GM10266 (cell line): Measurements from ENCODE around the gene CCR7.

Source experiments
- DNase-seq: peaks from one replicate; pipeline ENCODE4 v3.0.0; 2012; ENCODE audit errors: extremely low spot score
- TF ChIP-seq, protein P1 (sequence below): IDR thresholded peaks from 2 replicates; pipeline ENCODE4 v1.5.1; 2012; ENCODE audit warnings: mild to moderate bottlenecking, low read depth; ENCODE audit not compliant: control insufficient read depth, insufficient read depth; ENCODE audit errors: missing control alignments

CCR7 gene

DNA sequence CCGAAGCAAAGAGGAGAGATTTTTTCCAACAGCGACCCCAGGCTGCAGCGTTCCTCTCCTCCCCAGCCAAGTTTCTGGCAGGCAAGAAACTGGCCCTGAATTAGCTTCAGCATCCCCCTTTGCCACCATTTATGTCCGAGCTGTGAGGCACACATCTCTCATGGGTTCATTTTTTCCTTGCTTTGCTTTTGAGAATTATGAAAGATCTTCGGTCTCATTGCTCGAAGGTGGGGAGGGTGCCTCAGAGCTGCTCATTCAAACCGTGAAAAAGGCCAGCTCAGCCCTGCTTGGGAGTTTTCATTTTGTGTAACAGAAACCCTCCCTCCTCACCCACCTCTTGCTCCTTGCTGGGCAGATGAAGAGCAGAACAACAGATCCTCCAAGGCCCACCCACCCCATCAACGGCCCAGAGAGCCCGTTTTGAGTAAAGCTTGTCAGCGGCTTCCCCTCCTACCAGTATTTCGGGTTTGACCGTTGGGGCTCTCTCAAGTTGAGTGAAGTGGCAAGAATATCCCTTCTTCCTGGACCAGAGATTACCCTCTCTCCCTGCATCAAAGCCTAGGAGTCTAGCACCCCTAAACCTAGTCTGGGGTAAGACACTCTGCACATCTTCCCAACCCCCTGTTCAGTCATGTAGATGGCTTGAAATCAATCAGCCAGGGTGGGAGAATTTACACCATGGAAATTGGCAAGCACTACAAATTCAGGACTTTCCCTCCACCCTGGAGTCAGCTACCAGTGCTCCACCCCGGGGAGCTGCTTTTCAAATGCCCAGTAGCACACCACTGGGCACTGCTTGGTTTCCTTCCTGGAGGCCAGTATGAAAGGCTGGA, 1.8 kb downstream of the CCR7 start:
- TF ChIP-seq, protein P1, sequence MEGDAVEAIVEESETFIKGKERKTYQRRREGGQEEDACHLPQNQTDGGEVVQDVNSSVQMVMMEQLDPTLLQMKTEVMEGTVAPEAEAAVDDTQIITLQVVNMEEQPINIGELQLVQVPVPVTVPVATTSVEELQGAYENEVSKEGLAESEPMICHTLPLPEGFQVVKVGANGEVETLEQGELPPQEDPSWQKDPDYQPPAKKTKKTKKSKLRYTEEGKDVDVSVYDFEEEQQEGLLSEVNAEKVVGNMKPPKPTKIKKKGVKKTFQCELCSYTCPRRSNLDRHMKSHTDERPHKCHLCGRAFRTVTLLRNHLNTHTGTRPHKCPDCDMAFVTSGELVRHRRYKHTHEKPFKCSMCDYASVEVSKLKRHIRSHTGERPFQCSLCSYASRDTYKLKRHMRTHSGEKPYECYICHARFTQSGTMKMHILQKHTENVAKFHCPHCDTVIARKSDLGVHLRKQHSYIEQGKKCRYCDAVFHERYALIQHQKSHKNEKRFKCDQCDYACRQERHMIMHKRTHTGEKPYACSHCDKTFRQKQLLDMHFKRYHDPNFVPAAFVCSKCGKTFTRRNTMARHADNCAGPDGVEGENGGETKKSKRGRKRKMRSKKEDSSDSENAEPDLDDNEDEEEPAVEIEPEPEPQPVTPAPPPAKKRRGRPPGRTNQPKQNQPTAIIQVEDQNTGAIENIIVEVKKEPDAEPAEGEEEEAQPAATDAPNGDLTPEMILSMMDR: peak; percentile 26
- no peak for DNase-seq

DNA sequence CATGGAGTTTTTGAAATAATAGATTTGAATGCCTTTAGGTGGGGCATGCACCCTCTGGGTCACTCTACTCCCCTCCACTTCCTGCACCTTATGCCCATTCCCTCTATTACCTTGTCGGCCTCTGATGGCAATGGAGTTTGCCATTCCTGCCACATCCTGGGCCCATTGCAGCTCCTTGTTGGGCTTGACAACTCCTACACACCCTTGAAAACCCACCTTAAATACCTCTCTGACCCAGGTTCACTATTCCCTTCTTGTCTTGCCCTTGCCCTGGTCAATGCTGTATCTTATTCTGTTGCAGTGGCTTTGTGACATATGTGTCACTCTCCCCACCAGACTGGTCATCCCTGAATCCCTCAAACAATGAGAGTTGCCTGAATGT, 2.4 kb downstream of the CCR7 start:
- TF ChIP-seq, protein P1: no peak
- DNase-seq: no peak

DNA sequence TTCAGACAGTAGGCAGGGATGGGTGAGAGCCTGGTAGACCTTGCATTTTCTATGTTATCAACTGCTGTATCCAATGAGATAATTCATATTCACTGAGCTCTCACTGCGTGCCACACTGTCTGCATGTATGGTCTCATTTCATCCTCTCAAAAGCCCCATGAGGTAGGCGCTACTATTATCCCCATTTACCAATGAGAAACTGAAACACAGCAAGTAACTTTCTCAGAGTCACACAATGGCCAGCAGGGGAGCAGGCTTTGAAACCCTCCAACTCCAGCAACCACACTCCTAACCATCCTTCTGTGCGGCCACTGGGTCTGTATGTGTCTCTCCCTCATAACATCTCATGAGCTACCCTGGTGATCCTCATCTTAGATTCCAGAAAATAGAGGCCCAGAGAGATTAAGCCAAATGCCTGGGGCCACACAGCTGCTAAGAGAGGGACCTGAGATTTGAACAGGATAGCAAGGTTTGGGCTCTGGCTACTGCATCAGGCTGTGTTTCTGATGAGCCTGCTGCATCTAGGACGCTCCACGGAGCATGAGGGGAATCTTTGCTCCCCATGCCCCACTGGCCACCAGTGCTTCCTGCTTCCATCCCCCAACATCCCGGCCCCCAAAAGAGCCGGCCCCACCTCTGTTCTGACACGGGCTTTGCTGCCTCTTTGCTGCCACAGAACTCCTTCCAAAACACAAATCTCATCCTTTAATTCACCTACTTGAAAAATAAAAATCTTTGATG, 3.2 kb downstream of the CCR7 start:
- TF ChIP-seq, protein P1: peak; percentile 23
- DNase-seq: peak; percentile 56

DNA sequence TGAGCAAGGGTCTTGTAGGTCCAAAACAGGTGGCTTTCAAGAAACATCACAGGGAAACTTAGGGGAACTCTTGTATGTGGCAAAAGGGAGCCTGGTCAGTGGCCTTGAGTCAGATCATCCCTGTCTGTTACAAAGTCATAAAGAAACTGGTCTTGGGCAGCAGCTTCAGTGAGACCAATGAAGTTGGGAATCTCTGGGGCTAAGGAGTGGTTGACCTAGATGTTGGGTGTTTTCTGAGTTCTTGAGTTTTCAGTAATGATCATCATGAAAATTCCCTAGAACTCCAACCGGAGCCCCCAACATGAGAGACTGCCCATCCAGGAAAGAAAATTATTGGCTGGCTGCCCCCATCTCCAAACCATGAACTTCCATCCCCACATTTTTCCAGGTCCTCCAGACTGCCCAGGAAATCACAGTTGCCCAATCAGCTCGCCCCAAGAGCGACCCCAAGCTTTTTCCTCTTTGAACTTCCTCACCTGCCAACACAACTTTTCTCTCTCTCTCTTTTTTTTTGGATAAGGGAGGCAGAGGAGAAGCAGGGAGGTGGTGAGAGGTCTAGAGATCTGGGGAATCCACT, 3.9 kb downstream of the CCR7 start:
- no peak for DNase-seq
- TF ChIP-seq, protein P1: no peak

DNA sequence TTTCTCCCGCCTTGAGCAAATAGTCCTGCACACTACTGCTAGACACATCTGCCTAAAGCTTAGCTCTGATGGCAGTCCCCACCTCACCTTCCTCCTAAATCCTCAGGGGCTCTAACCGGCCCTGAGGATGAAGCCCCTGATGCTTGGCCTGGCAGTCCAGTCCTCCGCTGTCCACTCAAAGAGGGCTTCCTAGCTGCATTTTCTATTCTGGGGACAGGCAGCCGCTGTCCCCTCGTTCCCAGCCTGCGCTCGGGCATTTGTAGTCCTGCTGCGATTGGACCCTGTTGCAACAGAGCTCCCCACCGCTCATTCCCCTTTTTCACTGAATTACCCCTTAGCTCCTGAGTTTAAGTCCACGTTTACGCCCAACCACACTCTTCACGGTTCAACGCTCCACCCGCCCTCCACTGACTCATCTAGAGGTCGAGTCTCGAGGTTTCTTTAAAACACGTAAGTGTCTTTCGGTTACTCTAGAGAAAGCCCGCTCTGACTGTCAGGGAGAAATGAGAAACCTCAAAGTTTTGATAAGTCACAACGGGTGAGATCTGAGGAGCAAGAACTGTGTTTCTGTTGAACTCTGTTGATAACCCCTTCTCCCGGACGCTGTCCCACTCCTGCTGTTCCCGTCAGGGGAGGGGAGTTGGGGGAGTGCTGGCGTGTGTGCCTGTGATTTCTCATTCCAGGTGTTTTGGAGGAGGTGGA, 4.5 kb downstream of the CCR7 start:
- TF ChIP-seq, protein P1: no peak
- peak; percentile 73 for DNase-seq

DNA sequence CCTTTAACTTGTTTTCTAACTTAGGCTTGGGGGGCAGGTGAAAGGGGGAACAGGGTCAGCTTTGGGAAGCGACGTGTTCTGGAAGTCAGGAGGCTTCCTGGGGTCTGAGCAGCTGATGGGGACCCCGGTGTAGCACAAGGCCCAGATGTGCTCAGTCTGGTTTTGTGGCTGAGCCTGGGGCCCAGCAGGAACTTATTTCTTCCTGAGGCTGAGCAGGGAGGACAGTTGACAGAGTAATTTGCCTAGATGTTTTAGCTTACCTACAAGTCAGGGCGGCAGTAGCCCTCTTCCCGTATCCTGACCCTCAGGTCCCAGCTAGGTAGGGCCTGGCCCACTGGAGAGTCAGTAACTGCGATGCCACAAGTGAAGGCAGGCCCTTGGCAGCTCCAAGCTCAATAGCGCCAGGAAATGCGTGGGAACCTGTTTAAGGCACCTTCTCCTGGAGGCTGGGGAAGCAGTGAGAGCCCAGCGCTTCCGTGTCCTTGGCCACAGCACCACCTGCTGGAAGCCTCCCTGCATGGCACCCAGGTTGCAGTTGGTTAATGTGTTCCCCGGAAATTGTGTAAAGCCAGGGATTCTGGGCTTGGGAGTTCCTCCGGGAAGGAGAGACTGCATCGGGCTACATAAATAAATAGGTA, 5.2 kb downstream of the CCR7 start:
- DNase-seq: peak; percentile 59
- TF ChIP-seq, protein P1: peak; percentile 94
